Keratinocyte (primary cell): ENCODE results near the gene MTPN. TPM values are rescaled to one million over a fixed set of nuclear protein-coding genes. Genes with fewer than 3 reads are reported as not detected.
A peak's percentile ranks its signal among the peaks of the same experiment; 100 is the strongest.

Experiments used
- DNase-seq: peaks from one replicate; pipeline ENCODE4 v3.0.0-alpha.2; 2011; ENCODE audit warnings: low read depth, missing footprints, low spot score
- FAIRE-seq: peaks from 2 replicates; lab custom pipeline; 2011; peaks lifted over from hg19 to GRCh38; lab: Jason Lieb, UNC
- H2AFZ ChIP-seq: 2 replicates; pipeline ENCODE4 v1.6.0; 2012; ENCODE audit warnings: low read length, control low read depth, inconsistent platforms; ENCODE audit not compliant: control insufficient read depth
- H3K27ac ChIP-seq: 2 replicates; pipeline ENCODE4 v1.5.1; 2011; ENCODE audit warnings: low read length; ENCODE audit not compliant: control insufficient read depth, insufficient read depth
- H3K27me3 ChIP-seq: 3 replicates; pipeline ENCODE4 v1.6.0; 2011; ENCODE audit warnings: low read length; ENCODE audit not compliant: control insufficient read depth, insufficient read depth; ENCODE audit errors: extremely low read depth
- H3K36me3 ChIP-seq, 2 experiments: 2 replicates in 1 of 2; 3 replicates in 1 of 2; pipeline ENCODE4 v1.5.1; 2011; ENCODE audit warnings: low read length in 2 of 2, mild to moderate bottlenecking in 1 of 2; ENCODE audit not compliant: control insufficient read depth in 2 of 2, insufficient read depth in 2 of 2; ENCODE audit errors: extremely low read depth in 1 of 2
- H3K4me1 ChIP-seq: 3 replicates; pipeline ENCODE4 v1.5.1; 2011; ENCODE audit warnings: low read length; ENCODE audit not compliant: control insufficient read depth, insufficient read depth; ENCODE audit errors: extremely low read depth
- H3K4me2 ChIP-seq: 3 replicates; pipeline ENCODE4 v1.6.0; 2011; ENCODE audit warnings: low read depth, low read length; ENCODE audit not compliant: control insufficient read depth, insufficient read depth; ENCODE audit errors: extremely low read depth
- H3K4me3 ChIP-seq, 3 experiments: fragments of 200-600 bp in 1 of 3; sonication (generic) in 1 of 3; 2 replicates in 2 of 3; 3 replicates in 1 of 3; pipeline ENCODE4 v1.5.1; 2011 to 2016; ENCODE audit warnings: low read length in 3 of 3, mild to moderate bottlenecking in 3 of 3, control low read depth in 2 of 3, inconsistent platforms in 1 of 3, low read depth in 1 of 3, mixed read lengths in 1 of 3, mixed run types in 1 of 3, moderate library complexity in 1 of 3; ENCODE audit not compliant: control insufficient read depth in 2 of 3, insufficient read depth in 2 of 3; ENCODE audit errors: extremely low read depth in 1 of 3
- H3K79me2 ChIP-seq: 2 replicates; pipeline ENCODE4 v1.6.0; 2012; ENCODE audit warnings: low read length; ENCODE audit not compliant: control insufficient read depth, insufficient read depth
- H3K9ac ChIP-seq: 3 replicates; pipeline ENCODE4 v1.6.0; 2011; ENCODE audit warnings: low read length; ENCODE audit not compliant: control insufficient read depth, insufficient read depth; ENCODE audit errors: extremely low read depth
- H3K9me1 ChIP-seq: 3 replicates; pipeline ENCODE4 v1.6.0; 2011; ENCODE audit warnings: low read length; ENCODE audit not compliant: control insufficient read depth, insufficient read depth; ENCODE audit errors: extremely low read depth
- H3K9me3 ChIP-seq: 2 replicates; pipeline ENCODE4 v1.5.1; 2012; ENCODE audit warnings: low read depth, low read length; ENCODE audit not compliant: control insufficient read depth
- H4K20me1 ChIP-seq: 3 replicates; pipeline ENCODE4 v1.6.0; 2011; ENCODE audit warnings: low read length; ENCODE audit not compliant: control insufficient read depth, insufficient read depth; ENCODE audit errors: extremely low read depth
- EZH2 ChIP-seq: IDR thresholded peaks from one replicate; pipeline ENCODE4 v1.6.1; 2012; ENCODE audit warnings: inconsistent platforms, mild to moderate bottlenecking, low read length, moderate library complexity
- dilution Hi-C: fragments of 300-500 bp; cut with MboI; formaldehyde crosslinking; loops from one replicate; pipeline ENCODE4 v1.7.0; 2020; ENCODE audit warnings: low sequenced_read_pairs; ENCODE audit not compliant: extremely low pct_ligation_motif_present
- polyA plus RNA-seq, 5 experiments: library from polyadenylated mRNA; depleted of rRNA in 3 of 5; stranded (reverse) in 3 of 5; stranded (forward) in 1 of 5; unstranded in 1 of 5; fragments of >200 nt; gene quantifications; 1 replicate in 1 of 5; 2 replicates in 3 of 5; 3 replicates in 1 of 5; pipeline versions ENCODE4 v1.2.1 to v1.2.3, GENCODE V29; 2011 to 2012; ENCODE audit warnings: missing spikeins in 2 of 5, low read depth in 1 of 5, low replicate concordance in 1 of 5
- TF ChIP-seq, protein P1 (sequence below), 3 experiments: IDR thresholded peaks in 1 of 3; conservative IDR thresholded peaks in 1 of 3; optimal IDR thresholded peaks in 1 of 3; 2 replicates in 2 of 3; 3 replicates in 1 of 3; pipeline versions ENCODE3 to v1.5.1; 2011; ENCODE audit warnings: low read length in 3 of 3, mild to moderate bottlenecking in 3 of 3, moderate library complexity in 2 of 3, control low read depth in 1 of 3, inconsistent platforms in 1 of 3; ENCODE audit not compliant: insufficient read depth in 2 of 3; ENCODE audit errors: extremely low read depth in 1 of 3

The MTPN gene
- polyA plus RNA-seq, 1 donor (not counting 4 experiments of a cell fraction or from before 2014, with no cell fraction given), result 151 TPM

DNA sequence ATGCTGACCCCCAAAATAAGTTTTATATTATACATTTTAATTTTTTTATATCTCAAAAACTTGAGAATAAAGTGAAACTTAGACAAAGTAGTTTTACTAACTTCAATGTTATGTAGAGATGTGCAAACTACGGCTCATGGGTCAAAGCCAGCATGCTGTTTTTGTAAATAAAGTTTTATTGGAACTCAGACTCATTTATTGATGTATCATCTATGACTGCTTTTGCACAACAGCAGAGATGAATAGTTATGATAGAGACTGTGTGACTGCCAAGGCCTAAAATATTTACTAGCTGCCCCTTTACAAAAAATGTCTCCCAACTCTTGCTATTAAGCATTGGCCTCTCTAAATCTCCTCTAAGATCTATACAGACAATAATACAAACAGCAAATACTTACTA is 12.4 kb downstream of the MTPN start:
- peaks cover 7% of the 10 kb centered on the region for H3K4me1 ChIP-seq
- no peak overlapping the region for H3K4me3 ChIP-seq
- H3K27ac ChIP-seq, result no peak overlapping the region
- no peaks in the 10 kb centered on the region for H3K9me1 ChIP-seq
- dilution Hi-C loops, result no loop called here
- H3K4me2 ChIP-seq, result no peak overlapping the region
- H3K36me3 ChIP-seq, result peaks cover 3 to 5% of the 10 kb centered on the region in 2 experiments
- FAIRE-seq, result no peak
- H3K79me2 ChIP-seq, result peaks cover 91% of the 10 kb centered on the region
- H3K9ac ChIP-seq, result no peak overlapping the region
- no peak overlapping the region for H2AFZ ChIP-seq
- no peak for DNase-seq
- H3K9me3 ChIP-seq, result no peaks in the 10 kb centered on the region
- H3K27me3 ChIP-seq, result no peaks in the 10 kb centered on the region
- H4K20me1 ChIP-seq, result peaks cover 6% of the 10 kb centered on the region
- no peak for TF ChIP-seq EZH2
- TF ChIP-seq, protein P1, sequence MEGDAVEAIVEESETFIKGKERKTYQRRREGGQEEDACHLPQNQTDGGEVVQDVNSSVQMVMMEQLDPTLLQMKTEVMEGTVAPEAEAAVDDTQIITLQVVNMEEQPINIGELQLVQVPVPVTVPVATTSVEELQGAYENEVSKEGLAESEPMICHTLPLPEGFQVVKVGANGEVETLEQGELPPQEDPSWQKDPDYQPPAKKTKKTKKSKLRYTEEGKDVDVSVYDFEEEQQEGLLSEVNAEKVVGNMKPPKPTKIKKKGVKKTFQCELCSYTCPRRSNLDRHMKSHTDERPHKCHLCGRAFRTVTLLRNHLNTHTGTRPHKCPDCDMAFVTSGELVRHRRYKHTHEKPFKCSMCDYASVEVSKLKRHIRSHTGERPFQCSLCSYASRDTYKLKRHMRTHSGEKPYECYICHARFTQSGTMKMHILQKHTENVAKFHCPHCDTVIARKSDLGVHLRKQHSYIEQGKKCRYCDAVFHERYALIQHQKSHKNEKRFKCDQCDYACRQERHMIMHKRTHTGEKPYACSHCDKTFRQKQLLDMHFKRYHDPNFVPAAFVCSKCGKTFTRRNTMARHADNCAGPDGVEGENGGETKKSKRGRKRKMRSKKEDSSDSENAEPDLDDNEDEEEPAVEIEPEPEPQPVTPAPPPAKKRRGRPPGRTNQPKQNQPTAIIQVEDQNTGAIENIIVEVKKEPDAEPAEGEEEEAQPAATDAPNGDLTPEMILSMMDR (optimal IDR thresholded peaks at IDR 0.05 in 1 of 3, IDR thresholded peaks at IDR 0.05 in 1 of 3, conservative IDR thresholded peaks at IDR 0.05 in 1 of 3; ENCODE audit: extremely low read depth in 1 of 3, insufficient read depth in 2 of 3, low read length in 3 of 3), result no peak

DNA sequence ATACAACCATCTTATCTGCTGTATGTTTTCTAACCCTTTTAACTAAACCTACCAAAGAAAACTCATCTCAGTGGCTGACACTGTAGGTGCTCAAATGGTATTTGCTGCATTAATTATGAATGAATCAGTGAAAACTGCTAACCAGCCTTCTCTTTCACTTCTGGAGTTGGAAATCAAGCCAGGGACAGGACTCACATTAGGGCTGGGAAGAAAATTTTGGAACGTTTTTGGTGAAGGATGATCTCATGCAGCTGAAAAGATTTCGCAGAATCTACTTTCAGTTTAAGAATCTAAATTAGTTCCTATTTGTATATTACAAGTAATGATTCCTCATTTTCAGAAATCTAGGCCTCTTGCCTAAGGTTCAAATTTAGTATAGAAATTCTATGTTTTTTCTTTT is 12.9 kb downstream of the MTPN start:
- Histone ChIP-seq H3K79me2 (peaks cover 91% of the 10 kb centered on the region), H3K4me1 (peaks cover 7% of the 10 kb centered on the region), H2AFZ (no peak overlapping the region), H4K20me1 (peaks cover 6% of the 10 kb centered on the region), H3K27me3 (no peaks in the 10 kb centered on the region), H3K9me3 (no peaks in the 10 kb centered on the region), H3K36me3 (peaks cover 3 to 5% of the 10 kb centered on the region in 2 experiments), H3K9me1 (no peaks in the 10 kb centered on the region), H3K9ac (no peak overlapping the region), H3K4me3 (no peak overlapping the region), H3K27ac (no peak overlapping the region), H3K4me2 (no peak overlapping the region)
- no peak for DNase-seq
- FAIRE-seq, result peak; percentile 29
- TF ChIP-seq EZH2, result no peak
- TF ChIP-seq, protein P1 (optimal IDR thresholded peaks at IDR 0.05 in 1 of 3, IDR thresholded peaks at IDR 0.05 in 1 of 3, conservative IDR thresholded peaks at IDR 0.05 in 1 of 3; ENCODE audit: extremely low read depth in 1 of 3, insufficient read depth in 2 of 3, low read length in 3 of 3), result no peak
- dilution Hi-C loops, result no loop called here
